ENCODE data around the gene PLA1A. TPM values are rescaled to one million over a fixed set of nuclear protein-coding genes. Genes with fewer than 3 reads are reported as not detected.

Gene PLA1A, protein sequence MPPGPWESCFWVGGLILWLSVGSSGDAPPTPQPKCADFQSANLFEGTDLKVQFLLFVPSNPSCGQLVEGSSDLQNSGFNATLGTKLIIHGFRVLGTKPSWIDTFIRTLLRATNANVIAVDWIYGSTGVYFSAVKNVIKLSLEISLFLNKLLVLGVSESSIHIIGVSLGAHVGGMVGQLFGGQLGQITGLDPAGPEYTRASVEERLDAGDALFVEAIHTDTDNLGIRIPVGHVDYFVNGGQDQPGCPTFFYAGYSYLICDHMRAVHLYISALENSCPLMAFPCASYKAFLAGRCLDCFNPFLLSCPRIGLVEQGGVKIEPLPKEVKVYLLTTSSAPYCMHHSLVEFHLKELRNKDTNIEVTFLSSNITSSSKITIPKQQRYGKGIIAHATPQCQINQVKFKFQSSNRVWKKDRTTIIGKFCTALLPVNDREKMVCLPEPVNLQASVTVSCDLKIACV
- total RNA-seq (not detected), total RNA-seq (0 to 0.46 (median 0) reads per million in 172 experiments)
- 0.04 TPM for polyA plus RNA-seq (2013, experiment 1 of 2)
- polyA plus RNA-seq (2013, experiment 2 of 2), result 0.10 TPM

DNA sequence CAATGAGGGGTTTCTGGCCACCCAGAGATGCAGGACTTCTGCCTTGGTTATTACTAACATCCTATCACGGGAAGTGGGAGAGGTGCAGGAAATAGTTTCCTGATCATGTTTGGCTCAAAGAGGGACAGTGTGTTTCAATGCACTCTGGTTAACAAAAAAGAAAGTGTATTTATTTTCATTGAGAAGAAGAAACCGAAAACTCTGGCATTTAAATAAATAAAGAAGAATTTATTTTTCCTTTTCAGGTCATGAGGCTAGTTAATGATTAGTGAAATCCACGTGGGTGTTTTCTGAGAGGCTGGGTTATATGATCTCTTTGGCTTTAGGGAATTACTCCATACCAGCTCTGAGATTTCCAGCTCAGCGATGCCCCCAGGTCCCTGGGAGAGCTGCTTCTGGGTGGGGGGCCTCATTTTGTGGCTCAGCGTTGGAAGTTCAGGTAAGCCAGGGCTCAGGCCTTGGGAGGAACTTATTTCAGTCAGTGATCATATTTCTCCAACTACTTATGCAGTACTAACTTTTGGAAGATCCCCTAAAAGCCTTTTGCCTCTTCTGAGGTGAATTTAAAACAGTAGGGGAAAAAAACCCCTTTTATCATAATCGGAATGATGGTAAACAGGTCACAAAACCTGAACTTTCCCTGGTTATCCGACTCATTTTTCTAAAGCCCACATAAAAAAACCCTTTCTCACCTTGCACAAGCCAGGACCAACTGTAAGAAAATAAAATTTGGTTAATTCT, at the start of gene PLA1A:
TSS of gene PLA1A (plus strand) at position 338 of the 741 bp plus-strand sequence. CDS start at position 367, 29 bp downstream.
- Mint-ChIP-seq H3K9me3 (no peaks in the 10 kb centered on the region), H3K27me3 (no peaks in the 10 kb centered on the region), H3K4me1 (ENCODE audit: low read depth) (no peaks in the 10 kb centered on the region), H3K4me3 (no peak within 1 kb of the TSS), H3K27ac (no peak within 1 kb of the TSS), H3K36me3 (ENCODE audit: low read depth) (no peaks in the 10 kb centered on the region)
- peaks cover 16% of the 10 kb centered on the region for H3K4me1 ChIP-seq (ENCODE audit: insufficient read depth, low read length)
- CTCF ChIA-PET, result no interaction called here
- DNase-seq, result no peak
- no peak within 1 kb of the TSS for H3K4me3 ChIP-seq (ENCODE audit: low read length)
- intact Hi-C loops (cut with DNase I, micrococcal nuclease), result no loop called here
- no peak for TF ChIP-seq CTCF (IDR thresholded peaks at IDR 0.05)
- POLR2A ChIA-PET, result no interaction called here
- no peak within 1 kb of the TSS for H3K27ac ChIP-seq (ENCODE audit: low read depth in 1 of 2, low read length in 2 of 2)
- no peak for ATAC-seq (ENCODE audit: poor library complexity)
- no peaks in the 10 kb centered on the region for H3K27me3 ChIP-seq (ENCODE audit: control insufficient read depth in 1 of 2, insufficient read depth in 2 of 2, low read length in 2 of 2)
- H3K9me3 ChIP-seq (ENCODE audit: control insufficient read depth in 1 of 2, insufficient read depth in 1 of 2, low read length in 2 of 2), result peaks cover 0 to 3% of the 10 kb centered on the region in 2 experiments
- H3K36me3 ChIP-seq (ENCODE audit: insufficient read depth, low read length), result no peaks in the 10 kb centered on the region

DNA sequence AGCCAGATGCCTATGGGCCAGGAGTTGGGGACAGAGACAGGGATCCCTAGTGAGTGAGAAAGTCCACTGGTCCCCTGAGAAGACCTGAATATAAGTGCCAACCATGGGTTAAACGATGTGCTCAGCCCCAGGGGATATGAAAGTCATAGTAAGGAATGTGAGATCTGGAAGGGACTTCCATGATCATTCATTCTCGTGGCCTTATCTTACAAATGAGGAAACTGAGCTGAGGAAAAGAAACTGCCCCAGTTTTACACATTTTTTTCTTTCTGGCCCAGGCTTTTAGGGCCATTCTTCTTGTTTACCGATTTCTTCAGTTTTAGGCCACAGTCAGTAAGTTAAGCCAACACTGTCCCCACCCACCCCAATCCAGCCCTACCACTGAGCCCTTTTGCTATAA, 49.3 kb upstream of the PLA1A start:
- no peaks in the 10 kb centered on the region for H3K9me3 ChIP-seq (ENCODE audit: control insufficient read depth in 1 of 2, insufficient read depth in 1 of 2, low read length in 2 of 2)
- H3K4me3 Mint-ChIP-seq, result no peak overlapping the region

More for the DNA sequence above, 49.3 kb upstream of the PLA1A start:
- ChIA-PET CTCF (no interaction called here), POLR2A (no interaction called here)
- TF ChIP-seq CTCF (IDR thresholded peaks at IDR 0.05), result no peak
- DNase-seq (no peak), ATAC-seq (ENCODE audit: poor library complexity) (no peak)
- no peaks in the 10 kb centered on the region for H3K36me3 Mint-ChIP-seq (ENCODE audit: low read depth)
- H3K27ac ChIP-seq (ENCODE audit: low read depth in 1 of 2, low read length in 2 of 2), result no peak overlapping the region
- intact Hi-C loops (cut with DNase I, micrococcal nuclease), result no loop called here
- H3K4me3 ChIP-seq (ENCODE audit: low read length), result no peak overlapping the region
- no peaks in the 10 kb centered on the region for H3K9me3 Mint-ChIP-seq
- H3K27ac Mint-ChIP-seq, result no peak overlapping the region
- H3K4me1 ChIP-seq (ENCODE audit: insufficient read depth, low read length), result no peaks in the 10 kb centered on the region
- no peaks in the 10 kb centered on the region for H3K36me3 ChIP-seq (ENCODE audit: insufficient read depth, low read length)
- H3K4me1 Mint-ChIP-seq (ENCODE audit: low read depth), result no peaks in the 10 kb centered on the region
- H3K27me3 ChIP-seq (ENCODE audit: control insufficient read depth in 1 of 2, insufficient read depth in 2 of 2, low read length in 2 of 2), result no peaks in the 10 kb centered on the region
- no peaks in the 10 kb centered on the region for H3K27me3 Mint-ChIP-seq
